HPDE6-E6E7 (cell line): ENCODE results near the gene IER3.
"Not testable (repeated sequence)": the region's sequence is repeated elsewhere in the genome, so short reads cannot be mapped to it uniquely, and the experiment has no call there.

ENCODE experiments used
- DNase-seq: peaks from one replicate; pipeline ENCODE4 v3.0.0; 2011; ENCODE audit warnings: missing footprints; ENCODE audit errors: extremely low spot score

Gene IER3

GRCh38 chr6:30723843-30724741 is 20.3 kb downstream of the IER3 start:
- not testable (repeated sequence) for DNase-seq

- not testable (repeated sequence) for DNase-seq
Measured at GRCh38 chr6:30723159-30723842, 21.0 kb downstream of the IER3 start.

- no peak for DNase-seq
Measured at GRCh38 chr6:30722280-30723112, 21.9 kb downstream of the IER3 start.

- DNase-seq, result not testable (repeated sequence)
Measured at GRCh38 chr6:30722025-30722279, 22.4 kb downstream of the IER3 start.

GRCh38 chr6:30721198-30722024 is 22.9 kb downstream of the IER3 start:
- DNase-seq, result no peak

- no peak for DNase-seq
Measured at GRCh38 chr6:30720738-30721197, 23.6 kb downstream of the IER3 start.

- DNase-seq, result peak; percentile 94
Measured at GRCh38 chr6:30719791-30720737, 24.3 kb downstream of the IER3 start, which contains the start of gene TUBB. Gene TUBB (plus strand): TSS chr6:30720352. CDS start chr6:30720507, 155 bp downstream.

- no peak for DNase-seq
Measured at GRCh38 chr6:30719356-30719755, 25.0 kb downstream of the IER3 start.

- not testable (repeated sequence) for DNase-seq
Measured at GRCh38 chr6:30717845-30718720, 26.3 kb downstream of the IER3 start.

GRCh38 chr6:30717129-30717844 is 27.1 kb downstream of the IER3 start, which contains the start of gene MDC1:
Gene MDC1 (minus strand): TSS chr6:30717281. CDS start chr6:30715175, 2,106 bp downstream.
- peak; percentile 98 for DNase-seq

- peak; percentile 43 for DNase-seq
Measured at GRCh38 chr6:30716879-30717128, 27.5 kb downstream of the IER3 start.

- no peak for DNase-seq
Measured at GRCh38 chr6:30714263-30714662, 30.1 kb downstream of the IER3 start.

GRCh38 chr6:30712441-30712945 is 31.9 kb downstream of the IER3 start:
- no peak for DNase-seq

GRCh38 chr6:30711758-30712380 is 32.5 kb downstream of the IER3 start:
- DNase-seq, result no peak

GRCh38 chr6:30709101-30709868 is 35.1 kb downstream of the IER3 start:
- no peak for DNase-seq

- no peak for DNase-seq
Measured at GRCh38 chr6:30707281-30707850, 37.0 kb downstream of the IER3 start.

GRCh38 chr6:30705620-30706019 is 38.7 kb downstream of the IER3 start:
- no peak for DNase-seq
